CD4-positive, alpha-beta T cell (primary cell): ENCODE data around the gene RASL10A. TPM values are rescaled to one million over a fixed set of nuclear protein-coding genes. Genes with fewer than 3 reads are reported as not detected.

Source experiments
- ATAC-seq: fragments of 200-7000 bp; cut with Tn5 transposase; one replicate; pipeline ENCODE4 v1.10.0; 2022; ENCODE audit warnings: mild to moderate bottlenecking; ENCODE audit not compliant: poor library complexity
- CTCF ChIA-PET: fragments of 350-600 bp; sonication (Branson Sonifier 250); formaldehyde crosslinking; loops from one replicate; lab custom pipeline; 2021; ENCODE audit warnings: antibody characterized with exemption, inconsistent platforms; lab: Charles Lee
- POLR2A ChIA-PET: fragments of 350-600 bp; sonication (Branson Sonifier 250); formaldehyde crosslinking; loops from one replicate; lab custom pipeline; 2021; ENCODE audit warnings: antibody characterized with exemption, inconsistent platforms; lab: Charles Lee
- DNase-seq, 14 experiments: peaks; one replicate each; pipeline ENCODE4 v3.0.0-alpha.2; 2013 to 2020; ENCODE audit warnings: mixed read lengths in 2 of 14
- H3K27ac ChIP-seq, 2 donors: one replicate each; pipeline versions ENCODE4 v1.5.1 to v1.7.0; 2013; ENCODE audit warnings: low read length in 2 of 2, low read depth in 1 of 2, mild to moderate bottlenecking in 1 of 2
- H3K27me3 ChIP-seq, 2 experiments: 1 replicate in 1 of 2; 2 replicates in 1 of 2; pipeline versions ENCODE4 v1.6.1 to v1.7.0; 2013; ENCODE audit warnings: low read length in 2 of 2, control low read depth in 1 of 2, mild to moderate bottlenecking in 1 of 2, moderate library complexity in 1 of 2; ENCODE audit not compliant: insufficient read depth in 2 of 2, control insufficient read depth in 1 of 2
- H3K36me3 ChIP-seq: one replicate; pipeline ENCODE4 v1.6.1; 2013; ENCODE audit warnings: low read length, control low read depth; ENCODE audit not compliant: insufficient read depth
- H3K4me1 ChIP-seq: one replicate; pipeline ENCODE4 v1.6.1; 2013; ENCODE audit warnings: low read length, control low read depth; ENCODE audit not compliant: insufficient read depth
- H3K4me3 ChIP-seq: one replicate; pipeline ENCODE4 v1.5.1; 2013; ENCODE audit warnings: mild to moderate bottlenecking, low read length, moderate library complexity
- H3K9me3 ChIP-seq, 2 experiments: 1 replicate in 1 of 2; 2 replicates in 1 of 2; pipeline versions ENCODE4 v1.6.1 to v1.7.0; 2013; ENCODE audit warnings: low read length in 2 of 2, mild to moderate bottlenecking in 2 of 2, control low read depth in 1 of 2, moderate library complexity in 1 of 2; ENCODE audit not compliant: control insufficient read depth in 1 of 2, insufficient read depth in 1 of 2
- H3K27ac Mint-ChIP-seq: one replicate; pipeline ENCODE4 v1.8.0; 2020; ENCODE audit warnings: mixed read lengths
- H3K27me3 Mint-ChIP-seq: one replicate; pipeline ENCODE4 v1.8.0; 2021; ENCODE audit warnings: mixed read lengths
- H3K36me3 Mint-ChIP-seq: one replicate; pipeline ENCODE4 v1.8.0; 2021; ENCODE audit warnings: low read depth, mixed read lengths
- H3K4me1 Mint-ChIP-seq: one replicate; pipeline ENCODE4 v1.8.0; 2021; ENCODE audit warnings: low read depth, mixed read lengths
- H3K4me3 Mint-ChIP-seq: one replicate; pipeline ENCODE4 v1.8.0; 2020; ENCODE audit warnings: mild to moderate bottlenecking, mixed read lengths
- H3K9me3 Mint-ChIP-seq: one replicate; pipeline ENCODE4 v1.8.0; 2020; ENCODE audit warnings: mixed read lengths
- intact Hi-C, 2 experiments: fragments of 100-400 bp; cut with DNase I in 1 of 2; cut with micrococcal nuclease in 1 of 2; formaldehyde crosslinking; loops; one replicate each; pipeline versions ENCODE4 v1.15.1 to v1.9.0; 2023 to 2025; cut with DNase I, micrococcal nuclease
- total RNA-seq, 174 experiments: library from RNA in 2 of 174; stranded (reverse) in 2 of 174; gene quantifications; one replicate each; pipeline ENCODE4 v1.2.3 and lab custom pipeline; 2021 to 2026
- TF ChIP-seq, protein P1 (sequence below): fragments of 200-600 bp; IDR thresholded peaks from one replicate; pipeline ENCODE4 v1.8.0; 2022; ENCODE audit warnings: antibody characterized with exemption, mild to moderate bottlenecking

RASL10A gene
- total RNA-seq, 2 experiments from 2014 or later, result 0.30 to 0.36 TPM

- DNase-seq (no peak), ATAC-seq (no peak)
- Histone ChIP-seq H3K4me1 (peaks cover 43% of the 10 kb centered on the region), H3K36me3 (peaks cover 69% of the 10 kb centered on the region), H3K9me3 (no peaks in the 10 kb centered on the region), H3K4me3 (no peak overlapping the region), H3K27ac (no peak overlapping the region), H3K27me3 (no peaks in the 10 kb centered on the region)
- no peaks in the 10 kb centered on the region for H3K27me3 Mint-ChIP-seq
- H3K36me3 Mint-ChIP-seq, result peaks cover 94% of the 10 kb centered on the region
- TF ChIP-seq, protein P1, sequence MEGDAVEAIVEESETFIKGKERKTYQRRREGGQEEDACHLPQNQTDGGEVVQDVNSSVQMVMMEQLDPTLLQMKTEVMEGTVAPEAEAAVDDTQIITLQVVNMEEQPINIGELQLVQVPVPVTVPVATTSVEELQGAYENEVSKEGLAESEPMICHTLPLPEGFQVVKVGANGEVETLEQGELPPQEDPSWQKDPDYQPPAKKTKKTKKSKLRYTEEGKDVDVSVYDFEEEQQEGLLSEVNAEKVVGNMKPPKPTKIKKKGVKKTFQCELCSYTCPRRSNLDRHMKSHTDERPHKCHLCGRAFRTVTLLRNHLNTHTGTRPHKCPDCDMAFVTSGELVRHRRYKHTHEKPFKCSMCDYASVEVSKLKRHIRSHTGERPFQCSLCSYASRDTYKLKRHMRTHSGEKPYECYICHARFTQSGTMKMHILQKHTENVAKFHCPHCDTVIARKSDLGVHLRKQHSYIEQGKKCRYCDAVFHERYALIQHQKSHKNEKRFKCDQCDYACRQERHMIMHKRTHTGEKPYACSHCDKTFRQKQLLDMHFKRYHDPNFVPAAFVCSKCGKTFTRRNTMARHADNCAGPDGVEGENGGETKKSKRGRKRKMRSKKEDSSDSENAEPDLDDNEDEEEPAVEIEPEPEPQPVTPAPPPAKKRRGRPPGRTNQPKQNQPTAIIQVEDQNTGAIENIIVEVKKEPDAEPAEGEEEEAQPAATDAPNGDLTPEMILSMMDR, result no peak
- POLR2A ChIA-PET, result no interaction called here
- H3K4me3 Mint-ChIP-seq, result peak overlapping the region; percentile 22
- H3K27ac Mint-ChIP-seq, result peak overlapping the region; percentile 98
- no peaks in the 10 kb centered on the region for H3K9me3 Mint-ChIP-seq
- H3K4me1 Mint-ChIP-seq, result peaks cover 92% of the 10 kb centered on the region
- CTCF ChIA-PET, result interaction anchor here (1.2 kb wide), 1 partner anchor 25 kb away, joined by 4 read pairs; no protein-coding TSS in a partner anchor
- intact Hi-C loops, result loop anchor here in 1 of 2 experiments (10.0 kb wide), 1 partner anchor 612 kb away; the partner anchor contains the start of gene MTMR3
These were observed 42.9 kb downstream of the RASL10A start for GRCh38 chr22:29272624-29273023.

DNA sequence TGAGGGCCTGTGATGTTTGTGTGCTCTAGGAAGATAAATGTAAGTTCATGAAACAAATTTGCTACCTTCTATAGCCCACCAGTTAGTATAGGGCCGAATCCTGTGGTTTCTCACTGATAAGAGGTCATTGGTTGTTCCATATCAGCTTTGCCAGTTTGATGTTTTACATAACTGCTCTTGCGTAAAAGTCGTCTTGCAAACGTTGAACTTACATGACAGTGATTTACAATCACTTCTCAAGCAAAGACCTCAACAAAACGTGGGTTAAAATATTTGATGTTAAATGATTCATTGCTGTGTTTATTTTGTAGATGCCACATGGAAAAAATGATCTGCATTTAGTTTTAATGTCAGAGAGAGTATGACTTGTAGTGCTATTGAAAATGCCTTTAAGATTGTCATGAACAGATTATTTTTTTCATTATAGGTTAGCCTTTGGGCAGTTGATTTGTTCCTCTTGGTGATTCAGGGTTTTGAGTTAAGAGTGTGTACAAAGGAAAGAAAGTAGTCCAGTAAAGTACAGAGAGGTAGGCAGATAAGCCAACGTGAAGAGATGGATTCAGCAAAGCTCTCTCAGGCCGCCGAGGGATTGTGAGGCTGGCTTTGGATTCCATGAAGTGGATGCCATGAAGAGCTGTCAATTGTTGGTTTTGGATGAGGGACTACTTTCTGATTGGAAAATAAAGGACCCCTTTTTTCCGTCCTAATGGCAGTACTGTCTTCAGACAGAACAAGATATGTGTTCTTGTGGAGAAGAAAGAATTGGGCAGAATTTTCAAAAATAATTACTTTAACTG lies 44.8 kb downstream of the RASL10A start:
- Mint-ChIP-seq H3K4me3 (peak overlapping the region; percentile 95), H3K36me3 (peaks cover 80% of the 10 kb centered on the region), H3K27ac (peak overlapping the region; percentile 98), H3K4me1 (peaks cover 91% of the 10 kb centered on the region), H3K27me3 (no peaks in the 10 kb centered on the region), H3K9me3 (no peaks in the 10 kb centered on the region)
- intact Hi-C loops, result loop anchor here in 1 of 2 experiments (10.0 kb wide), 1 partner anchor 614 kb away; the partner anchor contains the start of gene MTMR3
- H3K27ac ChIP-seq, result no peak overlapping the region
- peaks cover 54% of the 10 kb centered on the region for H3K4me1 ChIP-seq
- DNase-seq (no peak), ATAC-seq (no peak)
- ChIA-PET POLR2A (interaction anchor here (0.8 to 1.0 kb wide), 2 partner anchors 14 to 334 kb away, joined by 3 to 4 read pairs; no protein-coding TSS in a partner anchor), CTCF (interaction anchor here (1.5 kb wide), 1 partner anchor 25 kb away, joined by 4 read pairs; no protein-coding TSS in a partner anchor)
- TF ChIP-seq, protein P1, result no peak
- H3K4me3 ChIP-seq, result peak overlapping the region; percentile 98
- no peaks in the 10 kb centered on the region for H3K27me3 ChIP-seq
- no peaks in the 10 kb centered on the region for H3K9me3 ChIP-seq
- H3K36me3 ChIP-seq, result peaks cover 50% of the 10 kb centered on the region

- H3K4me1 ChIP-seq, result peaks cover 54% of the 10 kb centered on the region
- Mint-ChIP-seq H3K4me3 (peak overlapping the region; percentile 95), H3K9me3 (no peaks in the 10 kb centered on the region), H3K27me3 (no peaks in the 10 kb centered on the region), H3K4me1 (peaks cover 83% of the 10 kb centered on the region), H3K27ac (peak overlapping the region; percentile 98), H3K36me3 (peaks cover 73% of the 10 kb centered on the region)
- ChIA-PET CTCF (interaction anchor here (1.5 kb wide), 1 partner anchor 24 kb away, joined by 4 read pairs; no protein-coding TSS in a partner anchor), POLR2A (interaction anchor here (0.8 to 1.0 kb wide), 2 partner anchors 14 to 334 kb away, joined by 3 to 4 read pairs; no protein-coding TSS in a partner anchor)
- H3K27ac ChIP-seq, result no peak overlapping the region
- DNase-seq, result peak in 3 of 14 experiments; percentile 4 to 31 (median 26)
- no peaks in the 10 kb centered on the region for H3K27me3 ChIP-seq
- peak overlapping the region; percentile 98 for H3K4me3 ChIP-seq
- no peak for ATAC-seq
- intact Hi-C loops, result loop anchor here in 1 of 2 experiments (2.0 to 10.0 kb wide), 6 partner anchors 117 to 1345 kb away; partner anchors contain the start of genes AP1B1, CCDC117, MTMR3 and THOC5
- no peaks in the 10 kb centered on the region for H3K9me3 ChIP-seq
- H3K36me3 ChIP-seq, result peaks cover 46% of the 10 kb centered on the region
- TF ChIP-seq, protein P1, result no peak
These were observed 45.6 kb downstream of the RASL10A start for GRCh38 chr22:29269731-29270474.
